COLO668 (cell line): ENCODE measurements around the gene THAP10.
A peak's percentile ranks its signal among the peaks of the same experiment; 100 is the strongest.

Experiments
- DNase-seq: peaks from one replicate; lab custom pipeline; 2025; ENCODE audit not compliant: unreplicated experiment; lab: John Stamatoyannopoulos, UW

THAP10 gene

DNA sequence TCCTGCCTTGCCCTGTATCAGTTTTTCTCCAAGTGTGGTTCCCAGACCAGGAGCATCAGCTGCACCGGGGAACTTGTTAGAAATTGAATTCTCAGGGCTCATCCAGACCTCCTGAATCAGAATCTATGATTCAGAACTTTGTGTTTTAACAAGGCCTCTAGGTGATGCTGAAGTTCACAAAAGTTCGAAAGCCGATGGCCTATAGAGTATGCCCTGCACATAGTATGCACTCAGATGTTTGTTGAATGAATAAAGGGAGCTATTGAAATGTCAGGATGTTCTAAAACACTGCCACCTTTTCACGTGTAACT, 37.6 kb downstream of the THAP10 start:
- DNase-seq = no peak

DNA sequence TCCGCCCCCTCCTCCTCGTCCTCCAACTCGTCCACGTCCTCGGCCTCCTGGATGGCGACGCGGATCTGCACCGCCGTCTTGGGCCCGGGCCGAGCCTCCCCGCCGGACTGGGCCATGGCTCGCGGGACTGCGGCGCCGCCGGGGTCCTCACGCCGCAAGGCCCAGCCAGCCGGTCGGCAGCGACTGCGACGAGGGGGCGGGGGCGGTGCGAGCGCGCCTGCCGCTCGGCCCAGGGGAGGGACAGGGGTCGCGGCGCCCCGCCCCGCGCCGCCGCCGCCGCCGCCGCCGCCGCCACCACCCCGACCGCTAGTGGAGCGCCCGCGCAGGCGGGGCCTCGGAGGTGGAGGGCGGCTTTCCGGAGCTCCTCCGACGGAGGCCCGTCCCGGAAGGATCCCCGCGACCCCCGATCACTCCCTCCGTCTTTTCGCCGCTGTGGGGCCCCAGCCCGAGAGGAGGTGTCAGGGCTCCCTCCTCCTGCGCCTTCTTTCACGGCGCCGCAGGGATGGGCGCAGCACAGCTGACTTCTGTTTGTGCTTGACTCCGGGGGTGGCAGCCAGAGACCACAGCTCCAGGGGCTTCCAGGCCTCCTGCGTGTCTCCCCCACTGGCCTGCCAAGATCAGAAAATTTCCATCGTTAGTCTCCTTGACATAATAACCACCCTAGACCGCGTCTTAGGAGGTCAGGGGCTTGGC, 38.1 kb downstream of the THAP10 start, which contains the start of gene LARP6:
LARP6 (minus strand) TSS at position 185 of the 693 bp plus-strand sequence; CDS start at position 116, 69 bp downstream.
- DNase-seq = peak; percentile 66

DNA sequence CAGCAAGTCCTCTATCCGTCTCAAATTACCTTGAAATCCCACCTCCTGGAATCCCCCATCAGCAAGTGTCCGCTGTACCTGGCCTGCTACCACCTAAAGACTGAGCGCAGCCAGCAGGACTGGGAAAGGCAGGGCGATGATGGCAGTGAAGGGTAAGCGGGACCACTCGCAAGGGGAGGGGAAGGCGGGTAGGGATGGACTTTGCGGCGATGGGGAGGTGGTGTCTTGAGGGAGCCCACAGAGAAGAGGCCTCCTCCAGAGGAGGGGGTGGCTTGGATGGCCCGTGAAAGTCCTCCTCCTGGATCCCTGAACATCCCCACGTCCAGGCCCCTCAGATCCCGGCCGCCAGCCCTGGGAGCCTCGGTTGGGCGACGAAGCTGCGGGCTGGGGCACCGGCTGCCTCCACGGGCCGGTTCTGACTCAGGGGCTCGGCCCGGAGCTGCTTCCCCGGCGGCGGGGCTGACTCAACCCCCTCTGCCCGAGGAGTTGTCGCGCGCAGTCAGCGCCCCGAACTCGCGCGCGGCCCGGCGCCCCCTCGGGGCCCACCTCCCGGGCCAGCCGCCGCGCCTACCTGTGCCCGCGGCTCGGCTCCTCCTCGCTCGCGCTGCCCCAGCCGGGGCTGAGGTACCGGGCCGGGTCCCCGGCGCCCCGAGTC, 38.8 kb downstream of the THAP10 start:
- DNase-seq = peak; percentile 66

DNA sequence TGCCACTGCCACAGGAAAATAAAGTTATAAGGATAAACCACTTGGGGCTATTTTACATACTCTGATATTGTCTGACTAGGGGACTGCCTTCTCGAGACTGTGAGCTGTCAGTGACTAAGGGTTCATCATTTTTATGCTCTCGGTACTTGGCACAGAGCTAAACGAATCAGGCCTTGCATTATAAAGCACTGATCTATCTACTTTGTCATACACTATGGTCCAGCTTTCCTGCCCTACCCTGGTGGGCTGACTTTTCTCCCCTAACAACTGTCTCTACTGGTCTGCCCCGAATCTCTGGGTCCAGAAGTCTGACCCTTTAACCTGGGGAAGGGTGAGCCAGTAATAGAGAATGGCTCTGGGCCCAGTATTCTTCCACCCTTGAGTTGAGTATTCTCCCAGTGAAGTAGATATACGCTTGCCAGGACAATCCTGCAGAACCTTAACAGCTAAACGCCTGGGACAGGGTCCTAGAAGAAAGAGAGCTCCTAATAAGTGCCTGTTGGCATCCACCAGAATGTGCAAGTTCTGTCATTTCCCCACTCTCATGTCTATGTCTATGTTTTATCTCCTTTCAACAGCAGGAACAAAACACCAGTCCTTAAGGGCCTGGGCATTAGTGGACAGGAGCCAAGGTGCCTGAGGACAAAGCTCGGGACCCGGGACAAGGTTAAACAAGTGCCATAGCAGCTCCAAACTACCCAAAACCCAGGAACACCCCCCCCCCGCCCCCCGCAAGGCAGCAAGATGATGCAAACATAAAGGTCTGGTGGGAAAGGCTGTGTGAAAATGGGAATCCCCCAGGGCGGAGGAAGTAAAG, 39.5 kb downstream of the THAP10 start:
- DNase-seq = no peak

DNA sequence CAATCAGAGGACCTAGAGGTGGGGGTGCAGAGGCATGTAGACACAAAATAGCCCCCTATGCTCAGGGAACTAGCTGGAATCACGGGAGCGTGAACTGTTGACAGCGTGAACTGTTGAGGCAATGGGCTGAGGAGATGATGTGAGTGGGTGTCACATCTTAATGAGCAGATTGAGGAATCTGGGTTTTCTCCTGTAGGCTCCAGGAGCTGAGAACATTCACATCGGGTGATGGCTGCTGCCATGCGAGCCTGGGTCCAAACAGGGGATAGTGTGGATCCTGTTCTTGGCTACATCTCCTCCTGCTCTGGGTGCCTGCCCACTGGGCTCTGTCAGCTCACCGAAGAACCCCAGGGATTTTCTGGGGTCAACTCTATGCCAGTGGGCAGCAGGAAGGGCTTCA, 40.3 kb downstream of the THAP10 start:
- DNase-seq = no peak

DNA sequence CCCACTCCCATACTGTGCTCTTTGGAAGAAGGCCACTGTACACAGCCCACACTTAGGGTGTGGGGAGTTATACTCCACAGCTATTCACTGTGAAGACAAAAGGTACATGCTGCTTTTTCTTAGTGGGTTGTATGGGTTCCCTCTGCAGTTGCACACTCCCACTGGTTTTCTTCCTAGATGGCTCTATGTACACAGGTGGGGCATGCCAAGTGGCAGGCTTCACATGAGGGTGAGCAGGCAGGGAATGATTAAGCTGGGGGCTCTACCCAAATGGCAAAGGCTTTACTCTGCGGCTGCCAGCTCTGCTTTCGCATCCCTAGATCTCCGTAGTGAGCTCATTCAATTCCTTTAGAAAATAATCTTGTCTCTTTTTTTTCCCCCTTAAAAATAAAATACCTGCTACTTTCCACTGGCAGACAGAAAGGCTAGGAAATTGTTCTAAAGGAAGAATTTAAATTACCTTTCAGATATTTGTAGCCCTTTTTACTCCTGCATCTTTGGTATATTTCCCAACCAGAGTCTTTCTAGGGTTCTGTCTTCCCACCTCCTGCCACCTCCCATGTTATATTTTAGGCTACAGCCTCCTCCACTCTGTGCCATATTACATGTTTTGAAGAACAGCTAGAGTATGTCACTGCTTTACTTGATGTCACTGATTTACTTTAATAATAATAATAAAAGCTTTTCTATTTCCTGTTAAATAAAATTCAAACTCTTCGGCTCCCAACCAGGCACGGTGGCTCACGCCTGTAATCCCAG, 46.5 kb downstream of the THAP10 start:
- no peak for DNase-seq

DNA sequence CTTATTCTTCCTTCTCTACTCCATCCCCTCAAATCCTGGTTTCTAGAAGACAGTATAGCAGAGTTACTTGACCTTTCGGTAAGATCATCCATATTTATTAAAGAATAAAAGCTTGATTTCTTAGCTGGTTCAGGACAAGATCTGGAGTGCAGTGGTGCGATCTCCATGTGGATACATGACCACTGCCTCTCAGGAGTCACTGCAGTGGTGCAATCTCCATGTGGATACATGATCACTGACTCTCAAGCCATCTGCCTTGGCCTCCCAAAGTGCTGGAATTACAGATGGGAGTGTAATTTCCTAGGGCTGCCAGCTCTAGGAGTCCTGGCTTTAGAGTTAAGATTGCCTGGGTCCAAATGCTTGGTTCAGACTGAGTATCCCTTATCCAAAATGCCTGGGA, 54.8 kb downstream of the THAP10 start:
- no peak for DNase-seq

DNA sequence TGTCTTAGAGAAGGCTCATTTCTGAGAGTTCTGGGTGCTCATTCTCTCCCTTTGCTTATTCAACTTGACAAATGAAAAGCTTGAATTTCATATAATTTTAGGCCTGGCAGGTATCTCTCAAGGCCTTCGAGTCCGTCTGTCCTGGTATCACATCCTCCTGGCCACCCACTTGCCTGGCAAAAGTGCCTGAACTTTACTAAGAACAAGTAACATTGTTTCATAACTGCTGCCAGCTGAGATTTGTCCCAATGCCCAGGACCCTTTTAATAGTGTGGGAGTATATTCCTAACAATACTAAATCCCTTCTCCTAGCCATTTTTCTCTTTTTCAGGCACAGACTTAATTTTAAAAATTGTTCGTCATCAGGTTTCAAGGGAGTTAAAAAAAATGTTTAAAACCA, 56.4 kb downstream of the THAP10 start:
- no peak for DNase-seq

DNA sequence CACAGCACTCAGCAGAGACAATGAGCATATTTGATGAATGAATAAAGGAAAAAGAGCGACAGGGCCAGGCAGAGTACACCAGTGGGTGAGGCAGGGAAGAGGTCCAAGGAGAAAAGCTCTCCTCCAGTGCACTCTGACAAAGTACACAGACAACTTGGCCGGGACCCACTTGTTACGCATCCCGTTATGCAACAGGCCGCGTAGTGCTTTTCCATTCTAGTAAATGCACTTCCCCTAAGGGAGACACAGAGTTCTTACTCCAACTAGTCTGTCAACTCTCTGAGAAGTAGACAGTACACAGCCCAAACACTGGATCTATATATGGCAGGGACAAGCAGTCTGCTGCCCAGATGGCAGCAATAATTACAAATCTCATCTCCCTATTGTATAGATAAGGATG, 56.8 kb downstream of the THAP10 start:
- no peak for DNase-seq

DNA sequence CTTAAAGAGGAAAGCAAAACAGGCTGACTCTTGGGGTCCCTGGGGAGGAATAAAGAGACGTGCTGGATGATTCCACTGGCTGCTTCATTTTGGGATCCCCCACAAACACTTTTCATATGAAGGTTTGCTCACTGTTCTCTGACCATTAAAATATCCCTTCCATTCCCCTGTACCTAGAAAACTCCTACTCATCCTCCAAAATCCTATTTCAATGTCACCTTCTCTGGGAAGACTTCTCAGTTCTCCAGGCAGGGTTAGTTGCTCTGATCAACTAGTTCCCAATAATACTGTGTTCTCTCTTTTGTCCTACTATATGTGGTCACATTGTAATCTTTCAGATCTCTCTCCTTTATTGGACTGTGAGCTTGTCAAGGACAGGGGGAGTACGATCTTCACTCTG, 57.2 kb downstream of the THAP10 start:
- DNase-seq = no peak

DNA sequence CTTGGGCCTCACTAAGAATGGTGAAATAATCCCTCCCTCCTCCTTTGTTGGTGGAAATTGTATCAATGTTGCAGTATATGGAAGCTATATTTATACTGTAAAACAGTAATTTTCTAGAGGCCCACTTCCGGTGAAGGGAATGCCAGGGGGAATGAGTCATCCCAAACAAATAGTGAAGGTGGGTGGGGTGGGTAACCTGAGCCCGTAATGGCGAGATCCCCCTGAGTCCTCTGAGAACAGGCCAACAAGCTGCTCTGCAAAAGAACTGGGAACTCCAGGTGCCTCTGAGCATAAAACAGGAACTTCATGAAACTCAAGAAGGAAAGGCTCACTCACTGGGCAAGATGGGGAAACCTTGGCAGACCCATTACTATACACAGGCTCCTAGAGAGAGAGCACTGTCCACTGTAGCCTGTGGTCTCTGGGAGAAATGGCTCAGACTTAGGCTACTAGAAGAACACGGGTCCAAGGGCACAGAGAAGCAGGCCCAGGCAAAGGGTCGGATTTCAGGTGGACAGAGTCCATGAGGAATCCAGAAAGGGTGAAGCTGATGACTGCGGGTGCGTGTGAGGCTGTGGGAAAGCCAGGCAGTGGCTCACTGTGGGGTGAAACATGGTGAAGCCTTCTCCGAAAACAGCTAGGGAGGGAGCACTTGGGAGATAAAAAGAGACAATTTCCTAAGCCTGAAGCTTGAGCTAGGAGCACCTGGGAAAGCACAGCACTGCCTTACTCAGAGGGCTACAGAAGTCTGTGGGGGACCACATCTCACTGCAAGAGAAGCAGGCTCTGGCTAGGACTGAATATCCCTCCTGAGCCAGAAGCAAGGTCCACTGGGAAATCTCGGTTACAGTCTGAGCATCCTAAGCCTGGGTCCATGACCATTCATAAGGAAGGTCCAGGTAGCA, 58.1 kb downstream of the THAP10 start:
- DNase-seq = peak; percentile 56

DNA sequence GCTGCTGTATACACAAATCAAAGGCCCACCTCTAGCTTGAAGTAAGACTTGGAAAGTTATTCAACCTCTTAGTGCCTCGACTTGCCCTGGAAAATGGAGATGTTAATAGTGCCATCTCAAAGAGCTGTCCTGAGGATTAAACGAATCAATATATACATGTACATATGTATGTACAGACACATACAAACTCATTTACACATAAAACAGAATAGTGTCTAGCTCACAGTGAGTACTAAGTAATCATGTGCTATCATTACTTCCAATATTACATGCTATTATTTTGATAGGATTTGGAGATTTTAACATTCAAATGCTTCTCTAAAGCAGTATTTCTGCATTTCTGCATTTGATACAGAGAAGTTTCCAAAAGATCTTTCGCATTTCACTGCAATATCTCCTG, 58.8 kb downstream of the THAP10 start:
- no peak for DNase-seq

DNA sequence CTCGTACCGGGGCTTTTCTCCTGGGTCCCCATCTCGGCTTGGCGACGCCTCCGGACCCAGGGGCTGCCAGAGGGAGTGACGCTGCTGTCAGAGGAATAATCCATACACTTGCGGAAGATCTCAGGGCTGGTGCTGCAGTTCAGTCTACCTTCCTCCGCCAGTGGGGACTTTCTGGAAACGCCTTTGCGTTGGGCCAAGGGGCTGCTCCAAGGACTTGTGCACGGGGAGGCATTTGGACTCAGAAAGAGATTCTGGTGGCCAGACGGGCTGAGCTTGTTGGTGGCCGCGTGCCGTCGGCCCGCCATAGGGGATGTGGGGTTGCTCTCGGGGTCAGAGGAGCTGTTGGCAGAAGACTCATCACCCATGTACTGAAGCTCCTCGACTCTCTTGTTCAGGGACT, 60.1 kb downstream of the THAP10 start:
- no peak for DNase-seq
